DMS 273 (cell line): Measurements from ENCODE around the gene ORAI2.
A peak's percentile ranks its signal among the peaks of the same experiment; 100 is the strongest.
"Not testable (repeated sequence)": the region's sequence is repeated elsewhere in the genome, so short reads cannot be mapped to it uniquely, and the experiment has no call there.

Source experiments
- DNase-seq: peaks from one replicate; lab custom pipeline; 2025; ENCODE audit not compliant: unreplicated experiment; lab: John Stamatoyannopoulos, UW

Gene ORAI2

GRCh38 chr7:102433219-102434038, at the start of gene ORAI2:
Gene ORAI2 (plus strand): TSS chr7:102433575. CDS start chr7:102438957, 5,382 bp downstream.
- DNase-seq: peak; percentile 91

- DNase-seq: no peak
These were observed 46.3 kb upstream of the ORAI2 start for GRCh38 chr7:102387064-102387463.

GRCh38 chr7:102389810-102390209, 43.6 kb upstream of the ORAI2 start:
- no peak for DNase-seq

DNA sequence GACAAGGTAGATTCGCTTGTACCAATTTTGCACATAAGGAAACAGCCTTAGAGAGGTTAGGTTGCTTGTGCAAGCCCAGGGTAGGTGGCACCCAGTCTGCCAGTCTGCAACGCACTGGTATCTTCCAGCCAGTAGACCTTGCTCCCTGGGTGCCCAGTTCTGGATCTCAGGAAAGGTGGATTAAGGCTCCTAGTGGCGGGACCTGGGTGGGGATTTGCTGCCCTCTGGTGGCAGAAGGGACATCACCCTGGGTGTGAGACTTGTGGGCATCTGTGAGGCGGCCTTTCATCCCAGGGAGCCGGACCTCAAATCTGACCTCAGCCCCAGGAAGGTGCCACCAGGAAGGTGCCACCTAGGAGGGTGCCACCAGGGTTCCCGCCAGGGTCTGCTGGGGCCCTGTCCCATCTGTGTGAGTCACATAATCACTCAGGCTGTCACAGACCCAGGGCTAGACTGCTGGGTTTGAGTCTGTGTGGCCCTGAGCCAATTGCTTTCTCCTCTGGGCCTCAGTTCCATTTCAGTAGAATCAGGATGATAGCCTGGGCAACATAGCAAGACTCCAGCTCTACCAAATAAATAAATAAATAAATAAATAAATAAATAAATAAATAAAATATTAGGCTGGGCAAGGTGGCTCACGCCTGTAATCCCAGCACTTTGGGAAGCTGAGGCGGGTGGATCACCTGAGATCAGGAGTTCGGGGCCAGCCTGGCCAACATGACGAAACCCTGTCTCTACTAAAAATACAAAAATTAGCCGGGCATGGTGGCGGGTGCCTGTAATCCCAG, 42.5 kb upstream of the ORAI2 start:
- peak; percentile 94 for DNase-seq

GRCh38 chr7:102392330-102392729, 41.0 kb upstream of the ORAI2 start:
- DNase-seq: no peak

GRCh38 chr7:102393467-102393866, 39.9 kb upstream of the ORAI2 start:
- no peak for DNase-seq

DNA sequence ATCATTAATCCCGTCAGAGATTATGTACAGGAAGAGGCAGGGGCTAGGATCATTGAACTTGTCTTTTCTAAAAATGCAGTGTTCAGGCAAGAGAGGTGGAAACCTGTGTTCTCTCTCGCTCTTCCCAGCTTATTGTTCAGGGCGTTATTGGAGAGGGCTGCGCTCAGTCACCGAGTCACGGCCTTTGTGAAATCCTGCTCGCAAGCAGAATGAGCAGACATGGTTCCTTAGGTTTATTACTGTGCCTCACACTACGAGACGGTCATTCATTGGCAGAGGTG, 37.8 kb upstream of the ORAI2 start:
- DNase-seq: peak; percentile 72

- peak; percentile 98 for DNase-seq
These were observed 37.3 kb upstream of the ORAI2 start, which contains the start of gene PRKRIP1 for GRCh38 chr7:102395873-102396709. Gene PRKRIP1 (plus strand): TSS chr7:102396363. CDS start chr7:102396412, 49 bp downstream.

DNA sequence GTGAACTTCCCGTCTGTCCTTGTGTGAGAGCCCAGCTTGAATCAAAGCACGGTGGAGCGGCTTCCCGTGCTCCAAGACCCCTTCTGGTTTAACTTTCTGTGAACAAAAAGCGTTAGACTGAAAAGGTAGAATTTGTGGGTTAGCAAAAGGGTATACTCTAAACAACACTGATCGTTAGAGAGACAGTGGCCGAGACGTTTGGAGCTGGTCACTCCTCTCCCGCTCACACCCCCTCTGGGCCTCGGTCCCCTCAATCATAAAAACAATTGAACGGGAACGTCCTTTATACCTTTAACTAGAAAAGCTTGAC, 36.7 kb upstream of the ORAI2 start:
- DNase-seq: no peak

DNA sequence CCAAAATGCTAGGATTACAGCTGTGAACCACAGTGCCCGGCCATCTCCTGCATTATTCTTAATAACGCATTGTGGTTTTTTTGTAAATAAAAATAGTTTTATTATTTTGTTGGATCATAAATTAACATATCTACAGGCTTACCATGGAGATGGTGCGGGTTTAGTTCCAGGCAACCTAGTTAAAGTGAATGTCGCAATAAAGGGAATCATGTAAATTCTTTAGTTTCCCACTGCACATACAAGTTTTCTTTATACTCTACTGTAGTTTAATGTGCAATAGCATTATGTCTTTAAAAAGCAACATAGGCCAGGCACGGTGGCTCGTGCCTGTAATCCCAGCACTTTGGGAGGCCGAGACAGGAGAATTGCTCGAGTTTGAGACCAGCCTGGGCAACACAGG, 34.8 kb upstream of the ORAI2 start:
- DNase-seq: no peak

GRCh38 chr7:102400360-102400759, 33.0 kb upstream of the ORAI2 start:
- no peak for DNase-seq

DNA sequence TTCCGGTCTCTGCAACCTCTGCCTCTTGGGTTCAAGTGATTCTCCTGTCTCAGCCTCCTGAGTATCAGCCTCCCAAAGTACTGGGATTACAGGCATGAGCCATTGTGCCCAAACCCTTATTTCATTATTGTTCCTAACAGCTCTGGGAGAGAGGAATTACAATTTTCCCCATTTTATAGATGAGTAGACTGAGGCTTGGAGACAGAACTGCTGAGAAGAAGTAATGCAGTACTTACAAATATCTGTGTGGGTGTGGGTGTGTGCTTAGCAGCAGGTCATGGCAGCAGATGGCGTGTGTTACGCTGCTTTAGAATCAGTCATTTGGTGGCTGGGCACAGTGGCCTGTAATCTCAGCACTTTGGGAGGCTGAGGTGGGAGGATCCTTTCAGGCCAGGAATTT, 29.8 kb upstream of the ORAI2 start:
- peak; percentile 28 for DNase-seq

DNA sequence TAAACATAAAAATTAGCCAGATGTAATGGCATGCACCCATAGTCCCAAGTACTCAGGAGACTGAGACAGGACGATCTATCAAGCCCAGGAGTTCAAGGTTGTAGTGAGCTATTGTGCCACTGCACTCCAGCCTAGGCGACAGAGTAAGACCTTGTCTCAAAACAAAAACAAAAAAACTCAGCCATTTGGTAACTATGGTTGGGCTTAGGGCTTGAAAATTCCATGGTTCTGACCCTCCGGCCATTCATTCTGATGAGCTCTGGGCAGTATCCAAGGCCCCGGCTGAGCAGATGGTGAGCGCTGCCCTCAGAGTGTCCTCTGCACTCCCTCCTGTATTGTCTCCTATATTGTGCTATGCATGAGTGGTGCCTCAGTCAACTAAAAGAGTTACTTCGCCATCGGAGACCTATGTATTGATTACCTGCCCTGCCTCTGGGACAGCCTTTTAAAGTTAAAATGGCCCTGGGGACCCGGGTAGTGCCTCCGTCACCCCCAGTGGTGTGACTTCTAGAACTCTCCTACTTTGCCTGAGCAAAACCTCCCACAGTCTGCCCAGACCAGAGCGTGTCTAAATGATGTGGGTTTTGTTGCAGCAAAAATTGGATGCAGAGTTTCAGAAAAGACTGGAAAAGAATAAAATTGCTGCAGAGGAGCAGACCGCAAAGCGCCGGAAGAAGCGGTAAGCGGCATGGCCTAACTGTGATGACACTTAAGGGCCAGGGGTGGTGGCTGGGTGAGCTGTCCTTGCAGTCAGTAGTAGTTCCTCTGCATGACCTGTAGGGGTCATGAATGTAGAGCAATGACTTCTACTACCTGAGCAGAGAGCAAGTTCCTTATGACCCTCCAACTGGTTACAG, 29.1 kb upstream of the ORAI2 start:
- peak; percentile 77 for DNase-seq

- not testable (repeated sequence) for DNase-seq
These were observed 28.6 kb upstream of the ORAI2 start for GRCh38 chr7:102404862-102405188.

DNA sequence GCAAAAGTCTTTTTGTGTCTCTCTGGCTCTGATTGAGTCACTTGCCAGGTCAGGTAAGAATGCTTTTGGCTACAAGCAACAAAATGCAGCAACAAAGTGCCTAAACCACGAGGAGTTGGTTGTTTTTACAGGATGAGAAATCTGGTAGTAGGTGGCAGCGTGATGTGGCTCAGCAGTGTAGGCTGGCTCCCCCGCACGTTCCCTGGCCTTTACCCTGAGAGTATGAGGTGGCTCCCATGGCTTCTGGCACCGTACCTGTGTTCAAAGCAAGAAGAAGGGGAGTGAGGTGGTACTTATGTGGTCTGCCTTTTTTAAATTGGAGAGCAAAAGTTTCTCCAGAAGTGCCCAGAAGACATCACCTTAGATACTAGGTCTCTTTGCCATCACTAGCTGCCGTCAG, 25.5 kb upstream of the ORAI2 start:
- no peak for DNase-seq

GRCh38 chr7:102408530-102408929, 24.8 kb upstream of the ORAI2 start:
- not testable (repeated sequence) for DNase-seq

DNA sequence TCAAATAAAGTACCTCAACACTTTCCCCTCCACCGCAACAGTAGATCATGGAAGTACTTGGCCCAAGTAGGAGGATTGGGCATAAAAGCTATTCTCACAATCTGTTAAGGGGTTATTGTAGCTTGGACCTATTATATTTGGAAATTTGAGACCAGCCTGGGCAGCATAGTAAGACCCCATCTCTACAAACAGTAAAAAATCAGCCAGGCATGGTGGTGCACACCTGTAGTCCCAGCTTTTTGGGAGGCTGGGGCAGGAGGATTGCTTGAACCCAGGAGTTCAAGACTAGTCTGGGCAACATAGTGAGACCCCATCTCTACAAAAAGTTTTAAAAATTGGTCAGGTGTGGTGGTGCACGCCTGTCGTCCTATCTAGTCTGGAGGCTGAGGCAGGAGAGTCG, 24.0 kb upstream of the ORAI2 start:
- DNase-seq: no peak

DNA sequence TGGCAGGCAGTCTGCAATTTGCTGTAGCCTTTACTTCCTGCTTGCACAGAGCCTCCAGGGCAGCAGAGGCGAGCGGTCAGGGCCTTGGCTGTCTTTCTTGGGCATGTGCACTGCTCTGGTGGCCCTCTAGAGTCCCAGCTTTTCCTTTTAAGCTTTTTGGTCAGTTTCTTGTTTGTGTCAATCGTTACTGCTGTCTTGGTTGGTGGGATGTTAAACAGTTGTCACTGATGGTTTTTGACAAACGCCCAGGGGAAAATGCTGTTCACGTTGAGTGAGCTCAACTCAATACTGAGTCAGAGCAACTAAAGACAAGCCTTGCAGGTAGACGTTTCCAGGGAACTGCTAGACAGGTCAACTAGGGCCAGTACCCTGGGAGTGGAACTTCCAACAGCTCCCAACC, 23.3 kb upstream of the ORAI2 start:
- no peak for DNase-seq

- no peak for DNase-seq
These were observed 22.5 kb upstream of the ORAI2 start for GRCh38 chr7:102410918-102411317.

- peak; percentile 92 for DNase-seq
These were observed 20.8 kb upstream of the ORAI2 start for GRCh38 chr7:102412548-102412947.

- no peak for DNase-seq
These were observed 20.3 kb upstream of the ORAI2 start for GRCh38 chr7:102413091-102413490.
